Neural cell (in vitro differentiated cells): ENCODE measurements around the gene SFXN2.

Source experiments
- EZH2 ChIP-seq: fragments of 200-600, 300-800 bp; shearing (Covaris generic), sonication (generic); IDR thresholded peaks from 2 replicates; pipeline ENCODE4 v1.6.1; 2014; ENCODE audit warnings: antibody characterized with exemption, low read length, borderline replicate concordance, mild to moderate bottlenecking; ENCODE audit not compliant: insufficient read depth, poor library complexity, severe bottlenecking
- MXI1 ChIP-seq: fragments of 450-650 bp; conservative IDR thresholded peaks from 2 replicates; pipeline ENCODE4 v1.6.1; 2014; ENCODE audit warnings: antibody characterized with exemption, mild to moderate bottlenecking; ENCODE audit not compliant: poor library complexity, severe bottlenecking
- POLR2AphosphoS5 ChIP-seq: IDR thresholded peaks from 2 replicates; pipeline ENCODE4 v1.6.1; 2012
- SMC3 ChIP-seq: fragments of 450-650 bp; conservative IDR thresholded peaks from 2 replicates; pipeline ENCODE4 v1.6.1; 2014; ENCODE audit warnings: antibody characterized with exemption, mild to moderate bottlenecking, moderate library complexity; ENCODE audit not compliant: poor library complexity
- TAF1 ChIP-seq: IDR thresholded peaks from 2 replicates; pipeline ENCODE4 v1.6.1; 2012; ENCODE audit warnings: low read depth
- TF ChIP-seq, protein P1 (sequence below): fragments of 450-650 bp; IDR thresholded peaks from 2 replicates; pipeline ENCODE4 v1.5.1; 2014; ENCODE audit warnings: antibody characterized with exemption, mild to moderate bottlenecking, moderate library complexity; ENCODE audit not compliant: poor library complexity, severe bottlenecking

DNA sequence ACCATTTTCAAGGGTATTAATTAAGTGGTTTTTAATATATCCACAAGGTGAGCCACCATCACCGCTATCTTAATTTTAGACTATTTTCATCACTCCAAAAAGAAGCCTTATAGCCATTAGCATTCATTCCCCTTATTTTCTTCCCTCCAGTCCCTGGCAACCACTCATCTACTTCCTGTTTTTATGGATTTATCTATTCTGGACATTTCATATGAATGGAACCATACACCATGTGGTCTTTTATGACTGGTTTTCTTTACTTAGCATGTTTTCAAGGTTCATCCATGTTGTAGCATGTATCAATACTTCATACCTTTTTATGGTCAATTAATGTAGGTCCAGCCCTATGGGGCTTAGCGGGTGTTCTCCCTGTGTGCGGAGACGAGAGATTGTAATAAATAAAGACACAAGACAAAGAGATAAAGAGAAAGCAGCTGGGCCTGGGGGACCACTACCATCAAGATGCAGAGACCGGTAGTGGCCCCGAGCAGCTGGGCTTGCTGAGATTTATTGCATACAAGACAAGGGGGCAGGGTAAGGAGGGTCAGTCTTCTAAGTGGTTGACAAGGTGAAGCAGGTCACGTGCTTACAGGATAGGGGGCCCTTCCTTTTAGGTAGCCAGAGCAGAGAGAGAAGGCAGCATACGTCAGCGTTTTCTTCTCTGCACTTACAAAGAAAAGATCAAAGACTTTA lies 44.0 kb downstream of the SFXN2 start:
- TF ChIP-seq, protein P1, sequence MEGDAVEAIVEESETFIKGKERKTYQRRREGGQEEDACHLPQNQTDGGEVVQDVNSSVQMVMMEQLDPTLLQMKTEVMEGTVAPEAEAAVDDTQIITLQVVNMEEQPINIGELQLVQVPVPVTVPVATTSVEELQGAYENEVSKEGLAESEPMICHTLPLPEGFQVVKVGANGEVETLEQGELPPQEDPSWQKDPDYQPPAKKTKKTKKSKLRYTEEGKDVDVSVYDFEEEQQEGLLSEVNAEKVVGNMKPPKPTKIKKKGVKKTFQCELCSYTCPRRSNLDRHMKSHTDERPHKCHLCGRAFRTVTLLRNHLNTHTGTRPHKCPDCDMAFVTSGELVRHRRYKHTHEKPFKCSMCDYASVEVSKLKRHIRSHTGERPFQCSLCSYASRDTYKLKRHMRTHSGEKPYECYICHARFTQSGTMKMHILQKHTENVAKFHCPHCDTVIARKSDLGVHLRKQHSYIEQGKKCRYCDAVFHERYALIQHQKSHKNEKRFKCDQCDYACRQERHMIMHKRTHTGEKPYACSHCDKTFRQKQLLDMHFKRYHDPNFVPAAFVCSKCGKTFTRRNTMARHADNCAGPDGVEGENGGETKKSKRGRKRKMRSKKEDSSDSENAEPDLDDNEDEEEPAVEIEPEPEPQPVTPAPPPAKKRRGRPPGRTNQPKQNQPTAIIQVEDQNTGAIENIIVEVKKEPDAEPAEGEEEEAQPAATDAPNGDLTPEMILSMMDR = no peak
- TF ChIP-seq EZH2 (no peak), SMC3 (no peak), POLR2AphosphoS5 (no peak), TAF1 (no peak), MXI1 (no peak)
